Nephron progenitor cell (in vitro differentiated cells): ENCODE data around the gene ATG2B.

ENCODE experiments used
- DNase-seq: peaks from one replicate; pipeline ENCODE4 v3.0.0; 2021
- H3K27ac Mint-ChIP-seq: 2 replicates; pipeline ENCODE4 v1.8.0; 2021; ENCODE audit warnings: mild to moderate bottlenecking, moderate library complexity, mixed read lengths
- H3K27me3 Mint-ChIP-seq: 2 replicates; pipeline ENCODE4 v1.8.0; 2021; ENCODE audit warnings: mild to moderate bottlenecking, low read depth, mixed read lengths; ENCODE audit not compliant: poor library complexity
- H3K36me3 Mint-ChIP-seq: 2 replicates; pipeline ENCODE4 v1.8.0; 2021; ENCODE audit warnings: low read depth, mixed read lengths
- H3K4me1 Mint-ChIP-seq: 2 replicates; pipeline ENCODE4 v1.8.0; 2021; ENCODE audit warnings: mixed read lengths
- H3K4me3 Mint-ChIP-seq: 2 replicates; pipeline ENCODE4 v1.8.0; 2021; ENCODE audit warnings: mild to moderate bottlenecking, moderate library complexity, mixed read lengths
- H3K9me3 Mint-ChIP-seq: 2 replicates; pipeline ENCODE4 v1.8.0; 2021; ENCODE audit warnings: mild to moderate bottlenecking, moderate library complexity, mixed read lengths
- TF ChIP-seq, protein P1 (sequence below): fragments of 200-600 bp; sonication (generic); IDR thresholded peaks from 2 replicates; pipeline ENCODE4 v1.5.0; 2021; ENCODE audit warnings: antibody characterized with exemption

ATG2B gene

DNA sequence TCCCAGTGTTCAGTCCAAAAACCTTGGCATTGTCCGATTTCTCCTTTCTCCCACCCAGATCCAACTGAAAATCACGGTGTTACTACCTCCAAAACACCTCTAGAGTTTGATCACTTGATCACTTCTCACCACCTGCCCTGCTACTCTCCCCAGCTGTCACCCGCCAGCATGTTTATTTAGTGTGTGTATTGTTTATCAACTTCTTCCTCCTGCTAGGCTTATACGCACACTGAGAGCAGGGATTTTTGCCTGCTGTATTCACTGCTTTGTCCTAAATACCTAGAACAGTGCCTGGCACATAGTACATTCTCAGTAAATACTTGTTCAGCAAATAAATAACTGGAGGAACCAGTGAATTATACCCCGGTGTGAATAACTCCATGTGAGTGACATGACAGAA lies 102.1 kb downstream of the ATG2B start:
- Mint-ChIP-seq H3K9me3 (peaks cover 25% of the 10 kb centered on the region), H3K27me3 (peaks cover 31% of the 10 kb centered on the region), H3K27ac (no peak overlapping the region), H3K4me3 (no peak overlapping the region), H3K36me3 (peaks cover 7% of the 10 kb centered on the region), H3K4me1 (no peaks in the 10 kb centered on the region)
- TF ChIP-seq, protein P1, sequence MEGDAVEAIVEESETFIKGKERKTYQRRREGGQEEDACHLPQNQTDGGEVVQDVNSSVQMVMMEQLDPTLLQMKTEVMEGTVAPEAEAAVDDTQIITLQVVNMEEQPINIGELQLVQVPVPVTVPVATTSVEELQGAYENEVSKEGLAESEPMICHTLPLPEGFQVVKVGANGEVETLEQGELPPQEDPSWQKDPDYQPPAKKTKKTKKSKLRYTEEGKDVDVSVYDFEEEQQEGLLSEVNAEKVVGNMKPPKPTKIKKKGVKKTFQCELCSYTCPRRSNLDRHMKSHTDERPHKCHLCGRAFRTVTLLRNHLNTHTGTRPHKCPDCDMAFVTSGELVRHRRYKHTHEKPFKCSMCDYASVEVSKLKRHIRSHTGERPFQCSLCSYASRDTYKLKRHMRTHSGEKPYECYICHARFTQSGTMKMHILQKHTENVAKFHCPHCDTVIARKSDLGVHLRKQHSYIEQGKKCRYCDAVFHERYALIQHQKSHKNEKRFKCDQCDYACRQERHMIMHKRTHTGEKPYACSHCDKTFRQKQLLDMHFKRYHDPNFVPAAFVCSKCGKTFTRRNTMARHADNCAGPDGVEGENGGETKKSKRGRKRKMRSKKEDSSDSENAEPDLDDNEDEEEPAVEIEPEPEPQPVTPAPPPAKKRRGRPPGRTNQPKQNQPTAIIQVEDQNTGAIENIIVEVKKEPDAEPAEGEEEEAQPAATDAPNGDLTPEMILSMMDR, result no peak
- no peak for DNase-seq

DNA sequence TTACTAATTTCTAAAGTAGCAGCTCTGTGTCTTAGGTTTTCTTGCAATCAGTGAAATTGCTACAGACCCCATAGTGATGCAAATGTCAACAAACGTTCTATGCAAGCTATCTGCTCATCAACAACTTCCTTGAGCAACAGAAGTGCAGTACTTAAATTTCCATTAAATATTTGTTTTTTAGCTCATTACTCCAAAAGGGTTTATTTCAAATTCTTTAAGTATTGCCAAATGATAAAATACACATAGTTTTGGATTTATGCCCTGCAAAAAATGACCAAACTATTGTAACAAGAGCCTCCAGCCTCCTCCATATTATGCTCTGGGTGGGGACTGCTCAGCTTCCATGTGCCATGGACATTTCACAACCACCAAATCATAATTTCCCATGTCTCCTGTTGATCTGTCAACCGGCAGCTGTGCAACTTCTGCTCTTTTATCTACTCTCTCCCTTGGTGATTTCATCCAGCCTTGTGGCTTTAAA lies 102.8 kb downstream of the ATG2B start:
- H3K36me3 Mint-ChIP-seq, result peaks cover 7% of the 10 kb centered on the region
- peaks cover 25% of the 10 kb centered on the region for H3K9me3 Mint-ChIP-seq
- H3K4me1 Mint-ChIP-seq, result no peaks in the 10 kb centered on the region
- DNase-seq, result no peak
- TF ChIP-seq, protein P1, result no peak
- H3K4me3 Mint-ChIP-seq, result no peak overlapping the region
- H3K27ac Mint-ChIP-seq, result no peak overlapping the region
- H3K27me3 Mint-ChIP-seq, result peaks cover 33% of the 10 kb centered on the region

DNA sequence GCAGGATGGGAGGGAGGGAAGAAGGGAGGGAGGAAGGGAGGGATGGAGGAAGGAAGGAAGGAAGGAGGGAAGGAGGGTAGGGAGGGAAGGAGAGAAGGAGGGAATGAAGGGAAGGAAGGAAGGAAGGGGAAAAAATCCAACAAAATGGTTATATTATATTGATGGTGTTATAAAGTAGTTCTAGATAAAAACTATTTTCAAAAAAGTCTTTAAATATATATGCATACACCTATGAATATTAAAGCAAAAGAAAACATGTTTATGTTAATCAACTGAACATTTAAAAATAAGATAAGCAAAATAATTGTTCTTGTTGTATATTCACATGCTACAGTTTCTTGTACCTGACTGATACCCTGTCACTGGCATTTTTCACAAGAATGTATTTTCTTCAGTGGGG lies 105.2 kb downstream of the ATG2B start:
- peaks cover 25% of the 10 kb centered on the region for H3K9me3 Mint-ChIP-seq
- TF ChIP-seq, protein P1, result no peak
- H3K36me3 Mint-ChIP-seq, result peaks cover 7% of the 10 kb centered on the region
- H3K4me3 Mint-ChIP-seq, result no peak overlapping the region
- peaks cover 29% of the 10 kb centered on the region for H3K27me3 Mint-ChIP-seq
- DNase-seq, result no peak
- no peak overlapping the region for H3K27ac Mint-ChIP-seq
- H3K4me1 Mint-ChIP-seq, result peaks cover 3% of the 10 kb centered on the region

DNA sequence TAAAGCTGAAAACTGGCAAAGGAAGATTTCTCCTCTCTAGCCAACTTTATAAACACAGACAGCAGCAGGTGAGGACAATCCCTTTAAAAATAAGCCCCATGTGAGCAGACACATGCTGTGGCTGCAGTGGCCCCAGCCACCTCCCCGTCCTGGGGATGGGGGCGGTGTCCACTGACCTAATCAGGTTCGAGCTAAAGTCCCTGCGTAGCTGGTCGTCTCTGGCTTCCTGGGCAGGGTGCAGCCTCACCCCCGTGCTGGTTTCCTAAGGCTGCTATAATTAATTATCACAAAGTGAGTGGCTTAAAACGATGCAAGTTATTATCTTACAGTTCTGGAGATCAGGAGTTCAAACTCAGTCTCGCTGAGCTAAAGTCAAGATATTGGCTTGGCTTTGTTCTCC lies 106.1 kb downstream of the ATG2B start:
- Mint-ChIP-seq H3K9me3 (peaks cover 25% of the 10 kb centered on the region), H3K36me3 (peaks cover 7% of the 10 kb centered on the region), H3K27ac (no peak overlapping the region), H3K4me3 (no peak overlapping the region), H3K4me1 (peaks cover 5% of the 10 kb centered on the region), H3K27me3 (peaks cover 29% of the 10 kb centered on the region)
- TF ChIP-seq, protein P1, result no peak
- DNase-seq, result no peak

DNA sequence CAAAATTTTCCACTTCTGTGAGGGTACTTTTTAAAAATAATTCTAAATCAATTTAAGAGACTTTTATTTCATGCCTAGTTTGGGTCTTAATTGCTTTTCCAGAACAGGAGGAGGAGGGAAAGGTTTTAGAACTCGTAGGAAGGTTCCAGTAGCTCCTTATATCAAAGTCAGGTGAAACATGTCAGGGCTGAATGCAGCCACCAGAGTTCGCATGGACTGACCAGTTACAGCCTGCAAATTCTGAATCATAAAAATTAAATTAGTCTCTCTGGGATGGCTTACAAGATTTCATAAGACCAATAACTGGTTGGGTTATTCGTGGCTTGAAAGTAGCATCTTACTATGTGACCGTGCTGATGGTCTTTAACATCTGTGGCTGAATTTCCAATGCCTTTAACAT lies 106.7 kb downstream of the ATG2B start:
- peaks cover 5% of the 10 kb centered on the region for H3K4me1 Mint-ChIP-seq
- H3K27ac Mint-ChIP-seq, result no peak overlapping the region
- no peak for DNase-seq
- H3K9me3 Mint-ChIP-seq, result peaks cover 24% of the 10 kb centered on the region
- H3K36me3 Mint-ChIP-seq, result peaks cover 7% of the 10 kb centered on the region
- H3K27me3 Mint-ChIP-seq, result peaks cover 30% of the 10 kb centered on the region
- TF ChIP-seq, protein P1, result no peak
- H3K4me3 Mint-ChIP-seq, result no peak overlapping the region

DNA sequence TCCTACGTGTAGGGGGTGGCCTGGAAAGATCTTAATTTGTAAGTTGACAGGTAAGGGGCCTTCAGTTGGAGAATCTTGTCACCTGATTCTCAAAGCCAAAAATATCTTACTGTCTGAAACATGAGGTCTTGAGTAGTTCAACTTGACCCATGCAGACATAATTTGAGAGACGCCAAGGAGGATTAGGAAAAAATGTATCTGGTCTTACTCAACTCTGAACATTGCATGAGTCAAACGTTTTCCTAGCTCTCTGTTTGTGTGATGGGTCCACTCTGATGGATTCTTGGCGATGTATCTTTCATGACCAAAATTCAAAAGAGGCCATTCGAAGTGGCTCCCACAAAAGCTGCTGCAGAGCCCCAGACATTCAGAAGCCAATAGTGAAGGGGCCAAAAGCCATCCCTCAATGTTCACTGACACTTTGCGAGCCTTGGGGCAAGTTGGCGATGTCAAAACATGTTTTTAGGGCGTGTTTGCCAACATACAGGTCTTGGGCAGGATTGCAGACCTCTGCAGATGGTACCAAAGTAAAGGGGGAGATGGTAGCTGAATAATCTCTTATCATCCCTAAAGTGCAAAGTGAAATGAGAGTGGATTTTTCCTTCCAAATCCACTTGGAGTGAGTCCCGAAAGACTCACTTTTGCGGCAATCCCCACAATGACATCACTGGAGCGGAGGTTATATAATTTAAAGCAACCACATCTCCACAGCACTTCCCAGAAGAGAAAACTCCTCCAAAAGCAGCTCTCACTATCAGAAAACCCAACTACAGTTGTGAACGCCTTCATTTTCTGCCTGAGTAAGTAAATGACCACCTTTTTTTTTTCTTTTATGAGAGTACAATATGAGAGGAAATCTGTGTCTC lies 107.4 kb downstream of the ATG2B start, which contains the start of gene BDKRB1:
Gene BDKRB1, plus strand, starts transcription at position 710 of the 866 bp plus-strand sequence. CDS start 7,473 bp downstream, outside the sequence.
- Mint-ChIP-seq H3K4me3 (no peak within 1 kb of the TSS), H3K27ac (no peak within 1 kb of the TSS), H3K9me3 (peaks cover 17% of the 10 kb centered on the region), H3K4me1 (peaks cover 5% of the 10 kb centered on the region), H3K27me3 (peaks cover 29% of the 10 kb centered on the region), H3K36me3 (peaks cover 4% of the 10 kb centered on the region)
- TF ChIP-seq, protein P1, result no peak
- no peak for DNase-seq
